B cell (primary cell): ENCODE measurements around the gene DNM1. TPM values are rescaled to one million over a fixed set of nuclear protein-coding genes. Genes with fewer than 3 reads are reported as not detected.

Experiments
- ATAC-seq: fragments of 200-7000 bp; cut with Tn5 transposase; one replicate; pipeline ENCODE4 v1.10.0; 2021; ENCODE audit warnings: low read depth, mild to moderate bottlenecking, moderate number of reproducible peaks, moderate library complexity
- CTCF ChIA-PET: fragments of 350-600 bp; sonication (Branson Sonifier 250); formaldehyde crosslinking; loops from one replicate; lab custom pipeline; 2021; ENCODE audit warnings: antibody characterized with exemption, inconsistent platforms; lab: Charles Lee
- POLR2A ChIA-PET: fragments of 350-600 bp; sonication (Branson Sonifier 250); formaldehyde crosslinking; loops from one replicate; lab custom pipeline; 2021; ENCODE audit warnings: antibody characterized with exemption; lab: Charles Lee
- DNase-seq: peaks from one replicate; pipeline ENCODE4 v3.0.0; 2013
- H2AFZ ChIP-seq: 2 replicates; pipeline ENCODE4 v1.6.1; 2012; ENCODE audit warnings: mild to moderate bottlenecking, low read depth, low read length; ENCODE audit not compliant: insufficient read depth, poor library complexity, severe bottlenecking
- H3K27ac ChIP-seq, 2 donors: 1 replicate in 1 of 2; 2 replicates in 1 of 2; pipeline ENCODE4 v1.5.1; 2012 to 2013; ENCODE audit warnings: low read length in 2 of 2, mild to moderate bottlenecking in 2 of 2, moderate library complexity in 1 of 2
- H3K27me3 ChIP-seq, 4 experiments: fragments of 200-600 bp in 1 of 4; sonication (generic) in 1 of 4; replicated peaks in 1 of 4; 1 replicate in 2 of 4; 2 replicates in 2 of 4; pipeline versions ENCODE4 v1.6.1 to v1.7.0; 2013 to 2016; ENCODE audit warnings: low read length in 3 of 4, mild to moderate bottlenecking in 2 of 4, mixed read lengths in 1 of 4, moderate library complexity in 1 of 4; ENCODE audit not compliant: insufficient read depth in 4 of 4, control insufficient read depth in 3 of 4; ENCODE audit errors: control extremely low read depth in 1 of 4
- H3K36me3 ChIP-seq, 2 experiments: replicated peaks in 1 of 2; 1 replicate in 1 of 2; 2 replicates in 1 of 2; pipeline versions ENCODE4 v1.6.1 to v1.7.1; 2013; ENCODE audit warnings: low read length in 1 of 2; ENCODE audit not compliant: insufficient read depth in 2 of 2, control insufficient read depth in 1 of 2; ENCODE audit errors: control extremely low read depth in 1 of 2, extremely low read depth in 1 of 2
- H3K4me1 ChIP-seq, 2 donors: fragments of 200-600 bp in 1 of 2; sonication (generic) in 1 of 2; 1 replicate in 1 of 2; 2 replicates in 1 of 2; pipeline versions ENCODE4 v1.5.1 to v1.6.1; 2013 to 2017; ENCODE audit warnings: low read length in 2 of 2; ENCODE audit not compliant: control insufficient read depth in 2 of 2, insufficient read depth in 2 of 2
- H3K4me2 ChIP-seq: replicated peaks from 2 replicates; pipeline ENCODE3; 2012; ENCODE audit warnings: mild to moderate bottlenecking, low read depth, low read length; ENCODE audit not compliant: poor library complexity, severe bottlenecking
- H3K4me3 ChIP-seq, 5 experiments: fragments of 200-600 bp in 1 of 5; sonication (generic) in 1 of 5; 1 replicate in 3 of 5; 2 replicates in 2 of 5; pipeline versions ENCODE4 v1.5.1 to v1.7.0; 2011 to 2016; ENCODE audit warnings: low read length in 4 of 5, mild to moderate bottlenecking in 4 of 5, low read depth in 2 of 5, control low read depth in 1 of 5, moderate library complexity in 1 of 5; ENCODE audit not compliant: insufficient read depth in 1 of 5; ENCODE audit errors: control extremely low read depth in 1 of 5, extremely low read depth in 1 of 5
- H3K79me2 ChIP-seq: fragments of 200-600 bp; sonication (generic); one replicate; pipeline ENCODE4 v1.6.0; 2016; ENCODE audit warnings: low read length; ENCODE audit not compliant: control insufficient read depth, insufficient read depth
- H3K9ac ChIP-seq: fragments of 200-600 bp; sonication (generic); 2 replicates; pipeline ENCODE4 v1.6.1; 2017; ENCODE audit warnings: mild to moderate bottlenecking, low read length, moderate library complexity
- H3K9me3 ChIP-seq, 3 donors: one replicate each; pipeline versions ENCODE4 v1.6.1 to v1.7.1; 2013; ENCODE audit warnings: low read length in 2 of 3; ENCODE audit not compliant: control insufficient read depth in 2 of 3, insufficient read depth in 1 of 3; ENCODE audit errors: control extremely low read depth in 1 of 3
- H4K20me1 ChIP-seq: 2 replicates; pipeline ENCODE4 v1.6.0; 2012; ENCODE audit warnings: mild to moderate bottlenecking, low read length; ENCODE audit not compliant: insufficient read depth, control insufficient read depth, poor library complexity, severe bottlenecking
- H3K27ac Mint-ChIP-seq: one replicate; pipeline ENCODE4 v1.8.0; 2021; ENCODE audit warnings: mixed read lengths
- H3K27me3 Mint-ChIP-seq: one replicate; pipeline ENCODE4 v1.8.0; 2021; ENCODE audit warnings: mixed read lengths
- H3K4me1 Mint-ChIP-seq: one replicate; pipeline ENCODE4 v1.8.0; 2021; ENCODE audit warnings: mixed read lengths
- H3K4me3 Mint-ChIP-seq: one replicate; pipeline ENCODE4 v1.8.0; 2021; ENCODE audit warnings: mixed read lengths
- H3K9me3 Mint-ChIP-seq: one replicate; pipeline ENCODE4 v1.8.0; 2022; ENCODE audit warnings: mixed read lengths; ENCODE audit not compliant: insufficient read depth
- CTCF ChIP-seq: fragments of 200-600 bp; IDR thresholded peaks from one replicate; pipeline ENCODE4 v1.8.0; 2022; ENCODE audit warnings: antibody characterized with exemption, mild to moderate bottlenecking
- EZH2 ChIP-seq: IDR thresholded peaks from 2 replicates; pipeline ENCODE4 v1.6.1; 2012; ENCODE audit warnings: borderline replicate concordance, low read depth, mild to moderate bottlenecking, moderate library complexity, low read length; ENCODE audit not compliant: insufficient read depth, poor library complexity, severe bottlenecking
- WGBS: methylation state at CpG from one replicate; pipeline ENCODE4 v1.1.5; 2013; ENCODE audit warnings: missing lambda C conversion rate; ENCODE audit not compliant: insufficient coverage; 5-methylcytosine and 5-hydroxymethylcytosine counted together
- intact Hi-C: fragments of 100-400 bp; cut with micrococcal nuclease; formaldehyde crosslinking; loops from one replicate; pipeline ENCODE4 v1.10.0; 2022
- polyA plus RNA-seq: library from polyadenylated mRNA; depleted of rRNA; stranded (reverse); fragments of >200 nt; gene quantifications from 2 replicates; pipeline ENCODE4 v1.2.3, GENCODE V29; 2012
- total RNA-seq, 2 donors: library from RNA; stranded (reverse); fragments of 120-200 nt in 1 of 2; gene quantifications; 1 replicate in 1 of 2; 2 replicates in 1 of 2; pipeline versions ENCODE4 v1.2.3 to v1.2.4, GENCODE V29; 2013 to 2022

The DNM1 gene
- total and polyA plus RNA-seq, 2 donors (not counting 1 experiment from before 2014, with no cell fraction given): 0.63 to 1.3 TPM

GRCh38 chr9:128293091-128293490 lies 89.9 kb downstream of the DNM1 start:
- Histone ChIP-seq H3K9ac (no peak overlapping the region), H3K4me3 (no peak overlapping the region), H4K20me1 (no peaks in the 10 kb centered on the region), H3K4me2 (no peak overlapping the region), H3K79me2 (no peaks in the 10 kb centered on the region), H3K27ac (no peak overlapping the region), H2AFZ (no peak overlapping the region), H3K27me3 (no peaks in the 10 kb centered on the region), H3K9me3 (no peaks in the 10 kb centered on the region), H3K4me1 (no peaks in the 10 kb centered on the region), H3K36me3 (peaks cover 0 to 6% of the 10 kb centered on the region in 2 experiments)
- no peak for TF ChIP-seq EZH2
- TF ChIP-seq CTCF: no peak
- ChIA-PET CTCF (interaction anchor here (1.2 kb wide), 1 partner anchor 64 kb away, joined by 3 read pairs; no protein-coding TSS in a partner anchor), POLR2A (no interaction called here)
- DNase-seq (no peak), ATAC-seq (no peak)
- H3K4me1 Mint-ChIP-seq: no peaks in the 10 kb centered on the region
- WGBS: 40% methylated on average over 3 of the region's 4 CpGs
- no peak overlapping the region for H3K27ac Mint-ChIP-seq
- no peaks in the 10 kb centered on the region for H3K27me3 Mint-ChIP-seq
- intact Hi-C loops: loop anchor here (10.0 kb wide), 1 partner anchor 122 kb away; no protein-coding TSS in a partner anchor
- H3K4me3 Mint-ChIP-seq: no peak overlapping the region
- no peaks in the 10 kb centered on the region for H3K9me3 Mint-ChIP-seq

GRCh38 chr9:128294142-128294541 lies 91.0 kb downstream of the DNM1 start:
- TF ChIP-seq CTCF (no peak), EZH2 (no peak)
- Histone ChIP-seq H2AFZ (no peak overlapping the region), H3K9ac (no peak overlapping the region), H3K27ac (no peak overlapping the region), H3K27me3 (no peaks in the 10 kb centered on the region), H3K36me3 (peaks cover 0 to under 1% of the 10 kb centered on the region in 2 experiments), H4K20me1 (no peaks in the 10 kb centered on the region), H3K9me3 (no peaks in the 10 kb centered on the region), H3K4me1 (no peaks in the 10 kb centered on the region), H3K79me2 (no peaks in the 10 kb centered on the region), H3K4me3 (no peak overlapping the region), H3K4me2 (no peak overlapping the region)
- Mint-ChIP-seq H3K27me3 (no peaks in the 10 kb centered on the region), H3K9me3 (no peaks in the 10 kb centered on the region), H3K4me1 (no peaks in the 10 kb centered on the region), H3K27ac (no peak overlapping the region), H3K4me3 (no peak overlapping the region)
- POLR2A ChIA-PET: no interaction called here
- intact Hi-C loops: loop anchor here (10.0 kb wide), 1 partner anchor 121 kb away; no protein-coding TSS in a partner anchor
- WGBS: 100% methylated on average over 2 of the region's 4 CpGs
- DNase-seq: no peak
- CTCF ChIA-PET: interaction anchor here (1.3 to 1.5 kb wide), 2 partner anchors 61 to 77 kb away, joined by 3 to 4 read pairs; partner anchors contain the start of gene URM1
- ATAC-seq: no peak
